B cell (primary cell): ENCODE measurements around the gene LZIC. TPM values are rescaled to one million over a fixed set of nuclear protein-coding genes. Genes with fewer than 3 reads are reported as not detected.

ENCODE experiments used
- ATAC-seq: fragments of 200-7000 bp; cut with Tn5 transposase; one replicate; pipeline ENCODE4 v1.10.0; 2021; ENCODE audit warnings: low read depth, mild to moderate bottlenecking, moderate number of reproducible peaks, moderate library complexity
- CTCF ChIA-PET: fragments of 350-600 bp; sonication (Branson Sonifier 250); formaldehyde crosslinking; loops from one replicate; lab custom pipeline; 2021; ENCODE audit warnings: antibody characterized with exemption, inconsistent platforms; lab: Charles Lee
- POLR2A ChIA-PET: fragments of 350-600 bp; sonication (Branson Sonifier 250); formaldehyde crosslinking; loops from one replicate; lab custom pipeline; 2021; ENCODE audit warnings: antibody characterized with exemption; lab: Charles Lee
- DNase-seq: peaks from one replicate; pipeline ENCODE4 v3.0.0; 2013
- H2AFZ ChIP-seq: 2 replicates; pipeline ENCODE4 v1.6.1; 2012; ENCODE audit warnings: mild to moderate bottlenecking, low read depth, low read length; ENCODE audit not compliant: insufficient read depth, poor library complexity, severe bottlenecking
- H3K27ac ChIP-seq, 2 donors: 1 replicate in 1 of 2; 2 replicates in 1 of 2; pipeline ENCODE4 v1.5.1; 2012 to 2013; ENCODE audit warnings: low read length in 2 of 2, mild to moderate bottlenecking in 2 of 2, moderate library complexity in 1 of 2
- H3K27me3 ChIP-seq, 4 experiments: fragments of 200-600 bp in 1 of 4; sonication (generic) in 1 of 4; replicated peaks in 1 of 4; 1 replicate in 2 of 4; 2 replicates in 2 of 4; pipeline versions ENCODE4 v1.6.1 to v1.7.0; 2013 to 2016; ENCODE audit warnings: low read length in 3 of 4, mild to moderate bottlenecking in 2 of 4, mixed read lengths in 1 of 4, moderate library complexity in 1 of 4; ENCODE audit not compliant: insufficient read depth in 4 of 4, control insufficient read depth in 3 of 4; ENCODE audit errors: control extremely low read depth in 1 of 4
- H3K36me3 ChIP-seq, 2 experiments: replicated peaks in 1 of 2; 1 replicate in 1 of 2; 2 replicates in 1 of 2; pipeline versions ENCODE4 v1.6.1 to v1.7.1; 2013; ENCODE audit warnings: low read length in 1 of 2; ENCODE audit not compliant: insufficient read depth in 2 of 2, control insufficient read depth in 1 of 2; ENCODE audit errors: control extremely low read depth in 1 of 2, extremely low read depth in 1 of 2
- H3K4me1 ChIP-seq, 2 donors: fragments of 200-600 bp in 1 of 2; sonication (generic) in 1 of 2; 1 replicate in 1 of 2; 2 replicates in 1 of 2; pipeline versions ENCODE4 v1.5.1 to v1.6.1; 2013 to 2017; ENCODE audit warnings: low read length in 2 of 2; ENCODE audit not compliant: control insufficient read depth in 2 of 2, insufficient read depth in 2 of 2
- H3K4me2 ChIP-seq: replicated peaks from 2 replicates; pipeline ENCODE3; 2012; ENCODE audit warnings: mild to moderate bottlenecking, low read depth, low read length; ENCODE audit not compliant: poor library complexity, severe bottlenecking
- H3K4me3 ChIP-seq, 5 experiments: fragments of 200-600 bp in 1 of 5; sonication (generic) in 1 of 5; 1 replicate in 3 of 5; 2 replicates in 2 of 5; pipeline versions ENCODE4 v1.5.1 to v1.7.0; 2011 to 2016; ENCODE audit warnings: low read length in 4 of 5, mild to moderate bottlenecking in 4 of 5, low read depth in 2 of 5, control low read depth in 1 of 5, moderate library complexity in 1 of 5; ENCODE audit not compliant: insufficient read depth in 1 of 5; ENCODE audit errors: control extremely low read depth in 1 of 5, extremely low read depth in 1 of 5
- H3K79me2 ChIP-seq: fragments of 200-600 bp; sonication (generic); one replicate; pipeline ENCODE4 v1.6.0; 2016; ENCODE audit warnings: low read length; ENCODE audit not compliant: control insufficient read depth, insufficient read depth
- H3K9ac ChIP-seq: fragments of 200-600 bp; sonication (generic); 2 replicates; pipeline ENCODE4 v1.6.1; 2017; ENCODE audit warnings: mild to moderate bottlenecking, low read length, moderate library complexity
- H3K9me3 ChIP-seq, 3 donors: one replicate each; pipeline versions ENCODE4 v1.6.1 to v1.7.1; 2013; ENCODE audit warnings: low read length in 2 of 3; ENCODE audit not compliant: control insufficient read depth in 2 of 3, insufficient read depth in 1 of 3; ENCODE audit errors: control extremely low read depth in 1 of 3
- H4K20me1 ChIP-seq: 2 replicates; pipeline ENCODE4 v1.6.0; 2012; ENCODE audit warnings: mild to moderate bottlenecking, low read length; ENCODE audit not compliant: insufficient read depth, control insufficient read depth, poor library complexity, severe bottlenecking
- H3K27ac Mint-ChIP-seq: one replicate; pipeline ENCODE4 v1.8.0; 2021; ENCODE audit warnings: mixed read lengths
- H3K27me3 Mint-ChIP-seq: one replicate; pipeline ENCODE4 v1.8.0; 2021; ENCODE audit warnings: mixed read lengths
- H3K4me1 Mint-ChIP-seq: one replicate; pipeline ENCODE4 v1.8.0; 2021; ENCODE audit warnings: mixed read lengths
- H3K4me3 Mint-ChIP-seq: one replicate; pipeline ENCODE4 v1.8.0; 2021; ENCODE audit warnings: mixed read lengths
- H3K9me3 Mint-ChIP-seq: one replicate; pipeline ENCODE4 v1.8.0; 2022; ENCODE audit warnings: mixed read lengths; ENCODE audit not compliant: insufficient read depth
- CTCF ChIP-seq: fragments of 200-600 bp; IDR thresholded peaks from one replicate; pipeline ENCODE4 v1.8.0; 2022; ENCODE audit warnings: antibody characterized with exemption, mild to moderate bottlenecking
- EZH2 ChIP-seq: IDR thresholded peaks from 2 replicates; pipeline ENCODE4 v1.6.1; 2012; ENCODE audit warnings: borderline replicate concordance, low read depth, mild to moderate bottlenecking, moderate library complexity, low read length; ENCODE audit not compliant: insufficient read depth, poor library complexity, severe bottlenecking
- WGBS: methylation state at CpG from one replicate; pipeline ENCODE4 v1.1.5; 2013; ENCODE audit warnings: missing lambda C conversion rate; ENCODE audit not compliant: insufficient coverage; 5-methylcytosine and 5-hydroxymethylcytosine counted together
- intact Hi-C: fragments of 100-400 bp; cut with micrococcal nuclease; formaldehyde crosslinking; loops from one replicate; pipeline ENCODE4 v1.10.0; 2022
- polyA plus RNA-seq: library from polyadenylated mRNA; depleted of rRNA; stranded (reverse); fragments of >200 nt; gene quantifications from 2 replicates; pipeline ENCODE4 v1.2.3, GENCODE V29; 2012
- total RNA-seq, 2 donors: library from RNA; stranded (reverse); fragments of 120-200 nt in 1 of 2; gene quantifications; 1 replicate in 1 of 2; 2 replicates in 1 of 2; pipeline versions ENCODE4 v1.2.3 to v1.2.4, GENCODE V29; 2013 to 2022

Gene LZIC
- total and polyA plus RNA-seq, 2 donors (not counting 1 experiment from before 2014, with no cell fraction given), result 6.2 to 26.0 TPM

- H3K4me1 ChIP-seq, result no peaks in the 10 kb centered on the region
- WGBS, result 98% methylated on average over 4 of the region's 5 CpGs
These were observed 41.1 kb upstream of the LZIC start for GRCh38 chr1:9984253-9984652.

More at GRCh38 chr1:9984253-9984652, 41.1 kb upstream of the LZIC start:
- intact Hi-C loops, result no loop called here
- DNase-seq (no peak), ATAC-seq (no peak)
- no peaks in the 10 kb centered on the region for H3K9me3 ChIP-seq
- POLR2A ChIA-PET, result no interaction called here
- H3K4me2 ChIP-seq, result no peak overlapping the region
- no peak overlapping the region for H3K9ac ChIP-seq
- no peak overlapping the region for H3K4me3 ChIP-seq
- Mint-ChIP-seq H3K4me3 (no peak overlapping the region), H3K4me1 (no peaks in the 10 kb centered on the region), H3K27ac (no peak overlapping the region), H3K9me3 (no peaks in the 10 kb centered on the region), H3K27me3 (no peaks in the 10 kb centered on the region)
- CTCF ChIA-PET, result no interaction called here
- no peaks in the 10 kb centered on the region for H3K27me3 ChIP-seq
- H3K27ac ChIP-seq, result no peak overlapping the region
- no peaks in the 10 kb centered on the region for H4K20me1 ChIP-seq
- H3K36me3 ChIP-seq, result peaks cover 2 to 13% of the 10 kb centered on the region in 2 experiments
- TF ChIP-seq EZH2 (no peak), CTCF (no peak)
- H2AFZ ChIP-seq, result no peak overlapping the region
- no peaks in the 10 kb centered on the region for H3K79me2 ChIP-seq
